NCI-H2227 (cell line): ENCODE data around the gene TRIM41.
"Not testable (repeated sequence)": the region's sequence is repeated elsewhere in the genome, so short reads cannot be mapped to it uniquely, and the experiment has no call there.

Experiments used
- DNase-seq: peaks from one replicate; lab custom pipeline; 2025; ENCODE audit not compliant: unreplicated experiment; lab: John Stamatoyannopoulos, UW

Gene TRIM41

DNA sequence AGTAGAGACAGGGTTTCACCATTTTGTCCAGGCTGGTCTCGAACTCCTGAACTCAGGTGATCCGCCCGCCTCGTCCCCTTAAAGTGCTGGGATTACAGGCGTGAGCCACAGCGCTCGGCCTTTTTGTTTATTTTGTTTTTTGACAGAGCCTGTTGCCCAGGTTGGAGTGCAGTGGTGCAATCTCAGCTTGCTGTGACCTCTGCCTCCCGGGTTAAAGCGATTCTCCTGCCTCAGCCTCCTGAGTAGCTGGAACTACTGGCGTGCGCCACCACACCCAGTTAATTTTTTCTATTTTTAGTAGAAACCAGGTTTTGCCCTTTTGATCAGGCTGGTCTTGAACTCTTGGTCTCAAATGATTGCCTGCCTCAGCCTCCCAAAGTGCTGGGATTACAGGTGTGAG, 12.9 kb upstream of the TRIM41 start:
- not testable (repeated sequence) for DNase-seq

DNA sequence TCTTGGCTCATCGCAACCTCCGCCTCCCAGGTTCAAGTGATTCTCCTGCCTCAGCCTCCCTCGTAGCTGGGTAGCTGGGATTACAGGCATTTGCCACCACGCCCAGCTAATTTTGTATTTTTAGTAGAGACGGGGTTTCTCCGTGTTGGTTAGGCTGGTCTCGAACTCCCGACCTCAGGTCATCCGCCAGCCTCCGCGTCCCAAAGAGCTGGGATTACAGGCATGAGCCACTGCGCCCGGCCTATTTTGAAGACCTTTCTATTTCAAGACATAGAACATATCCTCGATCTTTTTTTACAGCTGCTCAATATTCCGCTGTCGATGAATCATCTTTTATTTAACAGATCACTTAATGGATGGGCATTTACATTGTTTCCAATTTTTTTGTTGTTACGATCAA, 12.4 kb upstream of the TRIM41 start:
- not testable (repeated sequence) for DNase-seq

DNA sequence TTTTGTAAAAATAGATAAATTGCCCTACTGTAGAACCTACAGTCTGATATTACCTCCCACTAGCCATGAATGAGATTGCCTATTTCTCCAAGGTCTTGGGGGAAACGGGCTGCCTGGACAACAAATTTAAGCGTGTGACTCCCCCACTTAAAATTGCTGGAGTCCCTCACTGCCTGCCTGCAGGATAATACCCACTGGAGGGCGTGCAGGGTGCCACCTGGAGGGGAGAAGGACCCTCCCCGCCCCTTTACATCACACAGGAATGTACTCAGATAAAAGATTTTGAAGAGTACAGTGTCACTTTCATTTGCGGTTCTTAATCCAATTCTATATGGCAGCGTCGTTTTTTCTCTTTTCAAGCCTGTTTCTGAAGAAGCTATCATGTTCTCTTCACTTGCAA, 11.9 kb upstream of the TRIM41 start:
- no peak for DNase-seq

DNA sequence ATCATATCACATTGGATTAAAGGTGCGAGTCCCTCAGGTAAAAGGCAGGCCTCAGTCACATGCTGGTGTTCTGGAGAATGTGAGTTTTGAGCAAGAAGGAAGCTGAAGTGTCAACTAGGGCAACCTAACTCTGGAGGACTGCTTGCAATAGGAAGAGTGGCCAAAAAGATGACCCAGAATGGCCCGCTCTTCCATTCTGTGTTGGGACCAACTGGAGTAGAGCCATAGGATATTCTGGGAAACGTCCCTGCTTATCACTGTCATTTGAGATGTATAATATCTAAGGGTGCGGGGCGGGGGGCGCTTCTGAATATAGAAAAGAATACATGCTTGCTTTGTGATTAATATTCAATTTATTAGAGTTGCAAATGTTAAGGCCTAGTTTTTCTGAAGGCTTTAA, 11.0 kb upstream of the TRIM41 start:
- DNase-seq, result no peak

DNA sequence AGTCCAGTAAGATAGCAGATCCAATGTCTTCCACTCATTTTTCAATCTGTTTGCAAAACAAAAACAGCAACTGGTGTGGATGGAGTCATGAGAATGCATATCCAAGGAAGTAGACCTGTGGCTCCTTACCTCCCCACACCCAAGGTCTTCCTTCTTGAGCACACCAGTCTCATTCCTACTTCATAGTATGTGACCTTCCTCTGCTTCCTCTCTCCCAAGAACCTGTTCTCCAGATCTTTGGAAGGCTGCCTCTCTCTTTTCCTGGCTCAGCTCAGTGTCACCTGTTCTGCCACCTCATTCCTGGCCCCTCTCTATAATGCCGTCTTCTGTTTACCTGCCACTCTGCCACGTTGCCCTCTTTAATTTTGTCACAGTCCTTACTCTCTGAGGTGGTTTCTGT, 10.1 kb upstream of the TRIM41 start:
- DNase-seq, result no peak

DNA sequence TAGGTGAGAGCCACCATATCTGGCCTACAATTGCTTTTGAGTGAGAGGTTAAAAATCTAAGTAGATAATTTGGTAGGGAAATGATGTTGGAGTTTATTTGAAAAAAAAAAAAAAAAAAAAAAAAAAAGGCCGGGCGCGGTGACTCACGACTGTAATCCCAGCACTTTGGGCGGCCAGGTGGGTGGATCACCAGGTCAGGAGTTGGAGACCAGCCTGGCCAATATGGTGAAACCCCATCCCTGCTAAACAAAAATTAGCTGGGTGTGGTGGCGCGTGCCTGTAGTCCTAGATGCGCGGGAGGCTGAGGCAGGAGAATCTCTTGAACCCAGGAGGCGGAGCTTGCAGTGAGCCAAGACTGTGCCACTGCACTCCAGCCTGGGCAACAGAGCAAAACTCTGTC, 8.8 kb upstream of the TRIM41 start:
- not testable (repeated sequence) for DNase-seq

DNA sequence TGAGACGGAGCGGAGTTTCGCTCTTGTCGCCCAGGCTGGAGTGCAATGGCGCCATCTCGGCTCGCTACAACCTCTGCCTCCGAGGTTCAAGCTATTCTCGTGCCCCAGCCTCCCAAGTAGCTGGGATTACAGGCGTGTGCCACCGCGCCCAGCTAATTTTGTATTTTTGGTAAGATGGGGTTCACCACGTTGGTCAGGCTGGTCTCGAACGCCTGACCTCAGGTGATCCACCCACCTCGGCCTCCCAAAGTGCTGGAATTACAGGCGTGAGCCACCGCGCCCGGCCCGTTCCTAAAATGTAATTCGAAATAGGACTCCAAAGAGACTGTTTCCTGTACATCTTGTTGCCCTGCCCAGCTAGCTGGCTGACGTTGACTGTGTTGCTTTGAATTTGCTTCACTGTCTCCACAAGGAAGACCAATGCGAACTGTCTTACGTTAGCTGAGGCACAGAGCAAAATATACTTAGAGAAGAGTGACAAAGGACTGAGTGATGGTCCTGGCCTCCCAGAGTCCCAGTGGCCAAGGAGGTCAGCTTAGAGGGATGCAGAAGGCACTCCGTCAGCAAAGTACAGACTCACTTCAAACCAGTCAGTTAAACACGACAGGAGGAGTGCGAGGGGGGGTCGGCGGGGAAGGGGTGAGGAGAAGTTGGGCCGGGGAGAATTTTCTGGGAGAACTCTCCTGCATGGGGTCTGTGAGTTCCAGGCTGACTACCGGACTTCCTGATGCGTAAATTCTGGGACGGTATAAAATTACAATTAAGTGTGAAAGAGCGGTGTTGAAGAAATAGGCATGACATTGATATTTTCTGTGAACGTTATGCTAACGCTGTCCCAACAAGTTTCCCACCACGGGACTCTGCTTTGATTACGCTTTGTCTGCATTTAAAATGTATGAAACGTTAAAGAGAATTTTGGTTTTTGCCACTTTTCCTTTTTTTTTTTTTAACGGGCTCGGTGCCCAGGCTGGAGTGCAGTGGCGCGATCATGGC, 6.8 kb upstream of the TRIM41 start:
- no peak for DNase-seq

DNA sequence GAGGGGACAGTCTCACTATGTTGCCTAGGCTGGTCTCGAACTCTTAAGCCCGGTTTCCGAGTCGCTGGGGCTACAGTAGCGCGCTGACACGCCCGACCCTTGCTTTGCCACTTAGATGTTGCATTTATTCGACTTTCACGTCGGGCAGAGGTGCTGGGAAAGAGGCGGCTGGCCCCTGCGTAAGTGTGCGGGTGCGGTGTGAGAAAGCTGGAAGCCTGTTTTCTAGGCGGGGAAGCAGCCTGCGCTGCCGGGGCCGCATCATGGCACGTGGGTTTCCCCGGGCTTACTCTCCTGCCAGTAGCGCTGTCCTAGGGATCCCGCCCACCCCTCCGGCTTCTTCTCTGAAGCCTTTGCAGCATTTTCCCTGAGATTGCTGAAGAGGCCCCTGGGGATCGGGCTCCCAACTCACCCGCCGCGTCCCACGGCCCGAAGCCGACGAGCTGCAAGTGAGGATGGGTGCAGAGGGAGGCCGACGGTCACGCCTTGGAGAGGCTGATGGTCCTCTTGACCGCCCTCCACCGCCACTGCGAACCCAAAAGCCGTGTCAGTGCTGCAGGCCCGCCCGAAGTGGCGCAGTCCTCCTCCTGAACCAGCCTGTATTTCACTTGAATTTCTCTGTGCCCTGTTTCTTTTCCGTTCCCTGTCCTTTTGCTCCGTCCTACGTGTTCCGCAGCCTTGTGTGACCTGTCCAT, 5.8 kb upstream of the TRIM41 start:
- DNase-seq, result no peak

DNA sequence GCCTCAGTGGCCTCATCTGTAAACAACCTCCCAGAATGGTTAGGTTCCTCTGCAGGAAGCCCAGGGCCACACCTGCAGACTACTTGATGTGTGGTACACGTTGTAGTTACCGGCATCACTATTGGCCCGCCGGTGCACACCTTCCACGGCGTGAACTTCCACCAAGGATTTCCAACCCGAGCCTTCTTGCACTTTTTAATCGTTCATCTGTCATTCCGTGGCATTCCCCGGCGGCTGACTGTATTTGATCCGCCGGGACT, 5.3 kb upstream of the TRIM41 start:
- no peak for DNase-seq

DNA sequence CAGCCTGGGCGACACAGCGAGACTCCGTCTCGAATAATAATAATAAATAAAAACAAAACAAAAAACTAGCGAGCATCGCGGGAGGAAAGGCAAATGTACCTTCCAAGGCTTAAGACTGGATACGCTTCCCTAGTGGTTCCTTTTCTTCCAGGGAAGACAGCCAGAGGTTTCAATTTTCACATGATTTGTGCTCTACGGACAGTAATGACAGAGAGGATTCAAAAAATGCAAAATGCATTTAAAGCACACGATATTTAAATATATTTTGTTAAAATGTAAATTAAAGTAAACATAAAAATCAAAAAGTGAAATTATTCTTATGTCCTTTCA, 4.3 kb upstream of the TRIM41 start:
- no peak for DNase-seq

DNA sequence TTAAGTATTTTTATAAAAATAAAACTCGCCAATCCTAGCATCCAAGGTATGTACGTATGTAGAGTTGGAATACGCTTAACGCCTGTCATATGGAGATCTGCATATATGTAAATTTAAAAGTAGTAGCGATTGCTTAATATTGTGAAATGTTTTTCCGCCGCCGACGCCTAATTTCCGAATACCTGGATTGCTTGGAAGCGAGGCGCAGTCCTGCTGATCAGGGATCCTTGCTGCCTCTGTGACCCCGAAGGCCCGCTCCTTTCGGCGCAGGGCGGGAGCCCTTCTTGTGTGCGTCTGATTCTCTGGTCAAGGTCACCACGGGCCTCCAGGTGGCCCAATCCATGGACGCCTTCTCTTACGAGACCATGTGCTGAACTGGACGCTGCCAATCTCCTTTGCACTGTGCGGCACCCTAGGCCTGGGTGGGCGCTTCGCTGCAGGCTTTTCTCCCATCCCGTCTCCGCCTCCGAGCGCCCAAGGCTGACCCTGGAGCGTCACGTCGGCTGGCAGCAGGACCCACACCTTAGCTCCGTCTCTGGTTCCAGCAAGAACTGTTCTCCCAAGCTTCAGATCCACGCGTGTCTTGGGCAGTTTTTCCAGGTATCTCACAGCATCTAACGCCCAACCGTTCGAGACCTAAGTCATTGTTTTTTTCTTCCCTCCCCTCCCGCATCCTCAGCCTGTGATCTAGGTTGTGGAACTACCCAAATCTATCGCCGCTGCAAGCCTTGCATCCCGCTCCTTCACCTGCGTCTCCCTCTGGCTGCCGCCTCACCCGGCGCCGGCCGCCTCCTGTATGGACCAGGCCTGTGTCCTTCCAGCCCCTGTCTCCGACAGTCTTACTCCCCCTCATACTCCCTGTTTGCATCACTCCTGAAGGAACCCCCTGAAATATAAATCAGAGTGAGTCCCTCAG, 3.6 kb upstream of the TRIM41 start:
- no peak for DNase-seq

DNA sequence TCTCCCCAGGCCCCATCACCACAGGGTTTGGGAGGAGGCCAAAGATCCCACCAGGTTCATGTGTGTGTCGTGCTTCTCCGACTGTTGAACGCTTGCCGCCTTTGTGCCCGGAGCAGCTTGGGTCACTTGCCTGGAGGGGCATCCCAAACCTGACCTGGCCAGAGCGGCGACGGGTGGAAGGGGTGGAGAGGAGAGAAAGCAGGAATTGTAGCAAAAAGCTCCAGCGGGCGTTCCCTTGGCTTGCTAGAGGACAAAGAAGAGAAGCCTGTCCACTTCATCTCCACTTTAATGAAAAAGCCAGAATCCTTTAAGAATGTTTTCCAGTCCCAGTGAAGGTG, 2.9 kb upstream of the TRIM41 start:
- no peak for DNase-seq

DNA sequence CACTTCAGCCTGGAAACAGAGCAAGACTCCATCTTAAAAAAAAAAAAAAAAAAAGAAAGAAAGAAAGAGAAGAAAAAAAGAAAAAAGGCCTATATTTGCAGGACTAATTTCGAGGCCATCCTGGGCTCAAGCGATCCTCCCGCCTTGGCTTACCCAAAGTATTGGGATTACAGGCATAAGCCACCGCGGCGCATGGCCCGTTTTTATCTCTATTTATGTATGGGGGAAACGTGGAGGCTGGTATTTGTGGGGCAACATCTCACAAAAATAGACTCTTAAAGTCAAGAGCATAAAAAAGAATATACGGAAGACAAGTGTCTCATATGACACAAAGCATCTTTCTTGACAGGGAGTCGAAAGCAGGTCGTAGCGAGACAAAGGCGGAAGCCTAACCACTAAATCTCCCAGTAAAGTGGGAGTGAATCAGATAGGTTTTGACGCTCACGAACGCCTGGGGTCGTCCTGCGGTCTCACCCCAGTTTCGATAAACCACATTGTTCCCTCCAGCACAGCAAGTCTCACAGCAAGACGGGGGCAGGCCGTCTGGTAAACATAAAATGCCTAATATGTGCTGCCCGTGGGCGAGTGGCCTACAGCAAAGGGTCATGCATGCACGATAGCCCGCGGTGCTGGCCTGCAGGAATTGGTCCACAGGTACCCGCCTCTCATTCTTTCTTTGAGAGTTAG, 1.8 kb upstream of the TRIM41 start:
- no peak for DNase-seq

DNA sequence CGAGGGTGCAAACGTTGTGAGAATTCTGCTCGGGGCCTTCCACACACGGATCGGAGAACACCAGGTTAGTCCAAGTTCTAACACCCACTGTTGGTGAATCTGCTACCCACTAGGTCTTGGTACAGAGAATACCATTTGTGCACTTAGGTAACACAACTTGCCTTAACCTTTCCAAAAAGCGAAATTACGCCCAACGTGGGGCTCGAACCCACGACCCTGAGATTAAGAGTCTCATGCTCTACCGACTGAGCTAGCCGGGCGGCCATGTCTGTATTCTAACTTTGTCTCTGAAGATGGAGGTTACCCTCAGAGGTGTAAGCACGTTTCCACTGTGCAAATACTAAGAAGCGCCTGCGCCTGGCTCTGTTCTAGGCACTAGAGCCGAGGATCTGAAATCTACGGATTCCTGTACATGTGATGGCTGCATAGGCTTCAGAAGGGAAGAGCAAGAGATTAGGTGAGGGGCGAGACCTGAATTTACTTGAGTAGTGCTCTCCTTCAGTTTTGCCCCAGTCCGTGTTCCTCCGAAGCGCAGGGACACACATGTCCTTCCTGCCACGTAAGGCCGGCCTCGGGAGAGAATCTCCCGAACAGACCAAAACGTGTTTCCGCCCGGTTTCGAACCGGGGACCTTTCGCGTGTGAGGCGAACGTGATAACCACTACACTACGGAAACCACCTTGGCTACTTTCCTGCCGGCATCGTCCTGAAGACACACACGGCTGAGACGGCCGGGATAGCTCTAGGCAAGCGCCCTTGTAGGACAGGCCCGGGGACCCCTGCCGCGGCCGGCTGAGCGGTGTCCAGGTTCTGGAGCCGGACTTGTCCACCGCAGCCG, 1.1 kb upstream of the TRIM41 start:
- DNase-seq, result no peak

DNA sequence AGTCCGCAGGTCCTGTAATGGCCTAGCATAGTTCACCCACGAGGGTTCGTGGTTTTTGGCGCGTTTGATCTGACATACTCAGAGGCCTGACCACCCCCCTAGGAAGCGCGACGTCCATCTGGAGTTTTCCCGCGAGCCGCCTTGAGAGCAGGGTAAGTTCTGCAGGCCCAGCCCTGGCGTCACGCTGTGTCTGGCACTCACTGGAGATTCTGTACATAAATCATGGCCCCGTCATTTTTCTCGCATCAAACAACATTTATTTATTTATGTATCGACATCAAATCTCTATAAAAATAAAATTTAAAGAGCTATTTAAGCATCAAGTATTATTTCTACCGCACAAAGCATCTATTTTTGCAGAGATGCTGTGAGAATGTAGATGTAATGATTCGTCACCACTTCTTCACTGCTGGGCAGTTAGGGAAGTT, 437 bp upstream of the TRIM41 start:
- DNase-seq, result no peak

DNA sequence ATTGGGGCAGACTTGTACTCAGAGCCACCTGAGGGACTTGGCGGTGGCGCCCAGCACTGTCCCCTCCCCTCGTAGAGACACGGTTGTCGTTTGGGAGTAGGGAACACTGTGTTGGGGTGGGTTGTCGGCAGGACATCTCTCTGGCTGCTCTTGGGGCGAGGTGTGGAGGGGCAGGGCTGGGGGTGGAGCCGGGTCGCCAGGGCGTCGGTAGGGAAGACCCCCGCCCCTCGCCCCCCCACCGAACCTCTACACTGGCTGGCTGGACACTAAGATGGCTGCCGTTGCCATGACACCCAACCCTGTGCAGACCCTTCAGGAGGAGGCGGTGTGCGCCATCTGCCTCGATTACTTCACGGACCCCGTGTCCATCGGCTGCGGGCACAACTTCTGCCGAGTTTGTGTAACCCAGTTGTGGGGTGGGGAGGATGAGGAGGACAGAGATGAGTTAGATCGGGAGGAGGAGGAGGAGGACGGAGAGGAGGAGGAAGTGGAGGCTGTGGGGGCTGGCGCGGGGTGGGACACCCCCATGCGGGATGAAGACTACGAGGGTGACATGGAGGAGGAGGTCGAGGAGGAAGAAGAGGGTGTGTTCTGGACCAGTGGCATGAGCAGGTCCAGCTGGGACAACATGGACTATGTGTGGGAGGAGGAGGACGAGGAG, 778 bp downstream of the TRIM41 start:
- no peak for DNase-seq

DNA sequence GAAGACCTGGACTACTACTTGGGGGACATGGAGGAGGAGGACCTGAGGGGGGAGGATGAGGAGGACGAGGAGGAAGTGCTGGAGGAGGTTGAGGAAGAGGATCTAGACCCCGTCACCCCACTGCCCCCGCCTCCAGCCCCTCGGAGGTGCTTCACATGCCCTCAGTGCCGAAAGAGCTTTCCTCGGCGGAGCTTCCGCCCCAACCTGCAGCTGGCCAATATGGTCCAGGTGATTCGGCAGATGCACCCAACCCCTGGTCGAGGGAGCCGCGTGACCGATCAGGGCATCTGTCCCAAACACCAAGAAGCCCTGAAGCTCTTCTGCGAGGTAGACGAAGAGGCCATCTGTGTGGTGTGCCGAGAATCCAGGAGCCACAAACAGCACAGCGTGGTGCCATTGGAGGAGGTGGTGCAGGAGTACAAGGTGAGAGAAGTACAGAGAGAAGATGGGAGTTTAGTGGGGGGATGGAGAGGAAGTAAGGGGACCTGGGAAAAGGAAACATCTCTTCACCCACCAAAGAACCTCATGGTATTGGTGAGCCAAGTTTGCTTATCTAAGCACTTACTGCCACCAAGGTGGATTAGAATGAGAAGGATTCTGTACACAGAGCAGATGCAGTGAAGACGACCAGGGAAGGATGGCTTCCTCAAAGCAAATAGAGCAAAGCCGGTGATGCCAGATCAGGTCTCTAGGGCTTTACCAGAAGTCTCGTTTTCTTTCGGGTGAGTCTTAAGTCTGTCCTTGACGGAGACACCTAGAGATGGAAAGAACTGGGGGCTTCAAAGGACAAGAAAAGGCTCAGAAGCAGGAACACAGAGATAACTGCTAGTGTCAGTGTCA, 1.5 kb downstream of the TRIM41 start:
- no peak for DNase-seq

DNA sequence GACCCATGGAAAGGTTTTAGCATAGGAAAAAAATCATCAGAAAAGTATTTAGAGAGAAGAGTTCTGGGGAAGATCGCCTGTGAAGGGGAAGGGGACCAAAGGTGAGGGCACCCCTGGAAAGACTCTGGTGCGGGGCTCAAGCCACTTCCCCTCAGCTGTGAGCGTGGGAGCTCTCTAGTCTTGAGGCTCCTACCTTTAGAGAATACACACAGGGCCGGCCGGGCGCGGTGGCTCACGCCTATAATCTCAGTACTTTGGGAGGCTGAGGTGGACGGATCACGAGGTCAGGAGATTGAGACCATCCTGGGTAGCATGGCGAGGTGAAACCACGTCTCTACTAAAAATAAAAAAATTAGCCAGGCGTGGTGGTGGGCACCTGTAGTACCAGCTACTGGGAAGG, 6.9 kb downstream of the TRIM41 start:
- no peak for DNase-seq

DNA sequence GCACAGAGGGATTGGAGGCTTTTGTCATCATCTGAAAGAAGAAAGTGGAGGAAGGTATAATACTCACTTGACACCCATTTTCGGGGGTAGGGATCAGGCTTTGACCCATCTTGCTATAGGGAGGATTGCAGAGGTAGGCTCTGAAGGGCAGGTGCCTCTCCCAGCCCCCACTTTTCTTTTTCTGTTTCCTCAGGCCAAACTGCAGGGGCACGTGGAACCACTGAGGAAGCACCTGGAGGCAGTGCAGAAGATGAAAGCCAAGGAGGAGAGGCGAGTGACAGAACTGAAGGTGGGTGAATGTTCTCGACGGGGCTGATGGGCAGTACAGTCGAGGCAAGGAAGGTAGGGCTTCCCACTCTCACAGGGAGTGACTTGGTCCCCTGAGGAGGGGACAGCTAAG, 7.5 kb downstream of the TRIM41 start:
- no peak for DNase-seq
